H4 (cell line): ENCODE data around the gene NT5C1A. TPM values are rescaled to one million over a fixed set of nuclear protein-coding genes. Genes with fewer than 3 reads are reported as not detected.

Experiments
- total RNA-seq: library from RNA; depleted of rRNA; stranded (reverse); fragments of >200 nt; shearing (Covaris generic); gene quantifications from 2 replicates; pipeline ENCODE4 v1.2.3, GENCODE V29; 2014; rRNA removed

Gene NT5C1A
- total RNA-seq, 1 experiment from 2014 or later, result 0.97 TPM

Other genes with a start within 250 kb of the NT5C1A start
- not detected in 2 replicates for gene BMP8A, start 180.5 kb downstream of the NT5C1A start, total RNA-seq
- gene PABPC4, start 95.3 kb downstream of the NT5C1A start, total RNA-seq, result 80.9 and 88.9 TPM in 2 replicates
- not detected in 2 replicates for gene HEYL, start 32.5 kb downstream of the NT5C1A start, total RNA-seq
- 0.46 and 0.74 TPM in 2 replicates for gene HPCAL4, start 19.3 kb upstream of the NT5C1A start, total RNA-seq
- gene PPIE, start 66.8 kb upstream of the NT5C1A start, total RNA-seq, result 43.7 and 49.4 TPM in 2 replicates
- gene OXCT2, start 99.2 kb upstream of the NT5C1A start, total RNA-seq, result 0.35 TPM in 1 of 2 replicates, not detected in the other
- gene BMP8B, start 116.8 kb upstream of the NT5C1A start, total RNA-seq, result 0.08 and 0.19 TPM in 2 replicates
- gene TRIT1, start 211.4 kb upstream of the NT5C1A start, total RNA-seq, result 24.4 and 28.1 TPM in 2 replicates
- gene MYCL, start 229.8 kb upstream of the NT5C1A start, total RNA-seq, result not detected in 2 replicates